DND-41 (cell line): ENCODE results near the gene C2CD2L.

Source experiments
- ATAC-seq: fragments of 200-7000 bp; cut with Tn5 transposase; 3 replicates; pipeline ENCODE4 v1.9.1; 2021; ENCODE audit warnings: low read depth; ENCODE audit not compliant: insufficient read depth
- DNase-seq: peaks from one replicate; pipeline ENCODE4 v3.0.0-alpha.2; 2020
- H2AFZ ChIP-seq: 2 replicates; pipeline ENCODE4 v1.6.0; 2012; ENCODE audit warnings: low read depth, low read length
- H3K27ac ChIP-seq: 2 replicates; pipeline ENCODE4 v1.5.1; 2012; ENCODE audit warnings: low read length, inconsistent platforms
- H3K27me3 ChIP-seq: fragments of 200-600 bp; sonication (generic); 2 replicates; pipeline ENCODE4 v1.6.0; 2012; ENCODE audit warnings: low read length, mild to moderate bottlenecking, inconsistent platforms; ENCODE audit not compliant: insufficient read depth, poor library complexity
- H3K36me3 ChIP-seq: 2 replicates; pipeline ENCODE4 v1.5.1; 2012; ENCODE audit warnings: low read length, inconsistent platforms; ENCODE audit not compliant: insufficient read depth
- H3K4me1 ChIP-seq: 2 replicates; pipeline ENCODE4 v1.5.1; 2012; ENCODE audit warnings: mild to moderate bottlenecking, low read length; ENCODE audit not compliant: insufficient read depth
- H3K4me2 ChIP-seq: 2 replicates; pipeline ENCODE4 v1.6.0; 2012; ENCODE audit warnings: mild to moderate bottlenecking, moderate library complexity, low read length, inconsistent platforms; ENCODE audit not compliant: insufficient read depth
- H3K4me3 ChIP-seq, 2 experiments: fragments of 200-600 bp in 1 of 2; shearing (Covaris generic) in 1 of 2; 2 replicates each; pipeline ENCODE4 v1.5.1; 2012 to 2016; ENCODE audit warnings: inconsistent platforms in 2 of 2, low read length in 2 of 2, mild to moderate bottlenecking in 2 of 2, low read depth in 1 of 2, moderate library complexity in 1 of 2
- H3K79me2 ChIP-seq: 2 replicates; pipeline ENCODE4 v1.6.0; 2012; ENCODE audit warnings: low read length, inconsistent platforms; ENCODE audit not compliant: insufficient read depth
- H3K9ac ChIP-seq: 2 replicates; pipeline ENCODE4 v1.6.0; 2012; ENCODE audit warnings: low read depth, mild to moderate bottlenecking, inconsistent platforms, low read length, moderate library complexity
- H3K9me3 ChIP-seq: 2 replicates; pipeline ENCODE4 v1.5.1; 2012; ENCODE audit warnings: low read length, moderate library complexity, mild to moderate bottlenecking, inconsistent platforms; ENCODE audit not compliant: insufficient read depth, severe bottlenecking
- H4K20me1 ChIP-seq: 2 replicates; pipeline ENCODE4 v1.6.0; 2012; ENCODE audit warnings: low read length; ENCODE audit not compliant: insufficient read depth
- CTCF ChIP-seq: IDR thresholded peaks from 2 replicates; pipeline ENCODE4 v1.5.1; 2012; ENCODE audit warnings: borderline replicate concordance, low read length, moderate library complexity, mild to moderate bottlenecking; ENCODE audit not compliant: poor library complexity, severe bottlenecking; ENCODE audit errors: extremely low read depth
- EZH2 ChIP-seq: IDR thresholded peaks from 3 replicates; pipeline ENCODE4 v1.6.1; 2012; ENCODE audit warnings: borderline replicate concordance, low read depth, mild to moderate bottlenecking, moderate library complexity, low read length, inconsistent platforms; ENCODE audit not compliant: severe bottlenecking

C2CD2L gene

GRCh38 chr11:119109843-119110242 lies 2.7 kb downstream of the C2CD2L start:
- peaks cover 37% of the 10 kb centered on the region for H3K4me1 ChIP-seq
- DNase-seq: no peak
- no peaks in the 10 kb centered on the region for H3K9me3 ChIP-seq
- no peak for ATAC-seq
- peak overlapping the region; percentile 94; the same call in 1 of the 2 replicates for H3K4me2 ChIP-seq
- H3K36me3 ChIP-seq: peaks cover 51% of the 10 kb centered on the region
- H3K4me3 ChIP-seq: no peak overlapping the region
- no peak overlapping the region for H2AFZ ChIP-seq
- 0 out of 2 replicates have a peak overlapping the region, but pooled peaks have one; percentile 77 for H3K9ac ChIP-seq
- H3K79me2 ChIP-seq: peaks cover 44% of the 10 kb centered on the region
- peaks cover 11% of the 10 kb centered on the region; the same call in 1 of the 2 replicates for H4K20me1 ChIP-seq
- no peak for TF ChIP-seq CTCF
- no peak for TF ChIP-seq EZH2
- no peak overlapping the region for H3K27ac ChIP-seq
- H3K27me3 ChIP-seq: no peaks in the 10 kb centered on the region

GRCh38 chr11:119110439-119110838 lies 3.3 kb downstream of the C2CD2L start:
- Histone ChIP-seq H3K79me2 (peaks cover 44% of the 10 kb centered on the region), H2AFZ (no peak overlapping the region), H3K27ac (no peak overlapping the region), H3K36me3 (peaks cover 55% of the 10 kb centered on the region), H4K20me1 (peaks cover 11% of the 10 kb centered on the region; the same call in 1 of the 2 replicates), H3K4me2 (peak overlapping the region; percentile 3; the same call in 1 of the 2 replicates), H3K27me3 (no peaks in the 10 kb centered on the region), H3K9me3 (no peaks in the 10 kb centered on the region), H3K9ac (no peak overlapping the region), H3K4me3 (no peak overlapping the region), H3K4me1 (peaks cover 37% of the 10 kb centered on the region)
- TF ChIP-seq CTCF (no peak), EZH2 (no peak)
- ATAC-seq: no peak
- no peak for DNase-seq

GRCh38 chr11:119111361-119111925 lies 4.3 kb downstream of the C2CD2L start:
- H3K4me3 ChIP-seq: no peak overlapping the region
- H3K9me3 ChIP-seq: no peaks in the 10 kb centered on the region
- ATAC-seq (no peak), DNase-seq (no peak)
- no peak overlapping the region for H3K4me2 ChIP-seq
- no peaks in the 10 kb centered on the region for H3K27me3 ChIP-seq
- no peak overlapping the region for H3K27ac ChIP-seq
- no peak overlapping the region for H3K9ac ChIP-seq
- H3K79me2 ChIP-seq: peaks cover 42% of the 10 kb centered on the region
- TF ChIP-seq EZH2 (no peak), CTCF (no peak)
- H2AFZ ChIP-seq: no peak overlapping the region
- peaks cover 30% of the 10 kb centered on the region for H3K4me1 ChIP-seq
- peaks cover 65% of the 10 kb centered on the region for H3K36me3 ChIP-seq
- H4K20me1 ChIP-seq: peaks cover 11% of the 10 kb centered on the region; the same call in 1 of the 2 replicates
